HepG2 (cell line): Measurements from ENCODE around the gene C22orf15. TPM values are rescaled to one million over a fixed set of nuclear protein-coding genes. Genes with fewer than 3 reads are reported as not detected.

Source experiments
- ATAC-seq: fragments of 200-7000 bp; cut with Tn5 transposase; 3 replicates; pipeline ENCODE4 v1.9.1; 2020; ENCODE audit warnings: mild to moderate bottlenecking, moderate library complexity
- BruUV-seq: library from RNA; stranded (reverse); fragments of 400-500 nt; replicated peaks from 2 replicates; lab custom pipeline; 2021; lab: Mats Ljungman, UMichigan
- CTCF ChIA-PET: fragments of 300-600 bp; formaldehyde crosslinking; extraction: SDS; loops from one replicate; lab custom pipeline; 2021; ENCODE audit warnings: low total read pairs, inconsistent platforms, low intra/inter-chr PET ratio; lab: Yijun Ruan, JAX
- POLR2A ChIA-PET: fragments of 350-600 bp; sonication (Branson Sonifier 250); formaldehyde crosslinking; loops from one replicate; lab custom pipeline; 2020; ENCODE audit warnings: antibody characterized with exemption, inconsistent platforms; lab: Yijun Ruan, JAX
- DNase-seq: peaks from one replicate; pipeline ENCODE4 v3.0.0-alpha.2; 2015; ENCODE audit warnings: low spot score
- FAIRE-seq: peaks from 3 replicates; lab custom pipeline; 2011; peaks lifted over from hg19 to GRCh38; lab: Jason Lieb, UNC
- H2AFZ ChIP-seq: one replicate; pipeline ENCODE4 v1.6.1; 2011; ENCODE audit warnings: low read length, inconsistent platforms
- H3K27ac ChIP-seq: fragments of 300-600 bp; 3 replicates; pipeline ENCODE4 v1.8.0; 2011; ENCODE audit warnings: mixed run types, mild to moderate bottlenecking, mixed read lengths, low read length, inconsistent platforms; ENCODE audit not compliant: insufficient read depth; ENCODE audit errors: extremely low read length
- H3K27me3 ChIP-seq, 2 experiments: fragments of 200-600 bp in 1 of 2; 2 replicates in 1 of 2; 3 replicates in 1 of 2; pipeline versions ENCODE4 v1.6.0 to v1.8.0; 2011; ENCODE audit warnings: low read length in 2 of 2, mild to moderate bottlenecking in 2 of 2, moderate library complexity in 2 of 2, inconsistent platforms in 1 of 2; ENCODE audit not compliant: insufficient read depth in 2 of 2, control insufficient read depth in 1 of 2
- H3K36me3 ChIP-seq, 2 experiments: fragments of 200-600 bp in 1 of 2; replicated peaks in 1 of 2; 2 replicates in 1 of 2; 3 replicates in 1 of 2; pipeline versions ENCODE4 v1.5.1 to v1.8.0; 2011; ENCODE audit warnings: low read length in 2 of 2, inconsistent platforms in 1 of 2; ENCODE audit not compliant: insufficient read depth in 2 of 2, control insufficient read depth in 1 of 2
- H3K4me1 ChIP-seq: 2 replicates; pipeline ENCODE4 v1.5.1; 2012; ENCODE audit warnings: low read length, inconsistent platforms; ENCODE audit not compliant: insufficient read depth
- H3K4me2 ChIP-seq: 2 replicates; pipeline ENCODE4 v1.6.0; 2011; ENCODE audit warnings: low read depth, low read length, inconsistent platforms
- H3K4me3 ChIP-seq, 3 experiments: fragments of 200-600 bp in 1 of 3; sonication (generic), shearing (Covaris generic) in 1 of 3; replicated peaks in 1 of 3; 2 replicates each; pipeline ENCODE4 v1.5.1; 2011 to 2016; ENCODE audit warnings: low read length in 3 of 3, inconsistent platforms in 2 of 3, low read depth in 2 of 3, mild to moderate bottlenecking in 2 of 3, control low read depth in 1 of 3, mixed read lengths in 1 of 3; ENCODE audit not compliant: insufficient read depth in 1 of 3
- H3K79me2 ChIP-seq: one replicate; pipeline ENCODE4 v1.6.1; 2011; ENCODE audit warnings: low read length, inconsistent platforms; ENCODE audit not compliant: insufficient read depth
- H3K9ac ChIP-seq: 2 replicates; pipeline ENCODE4 v1.6.0; 2011; ENCODE audit warnings: mild to moderate bottlenecking, low read depth, low read length, inconsistent platforms; ENCODE audit not compliant: insufficient read depth
- H3K9me3 ChIP-seq: 2 replicates; pipeline ENCODE4 v1.5.1; 2012; ENCODE audit warnings: mild to moderate bottlenecking, low read length
- H4K20me1 ChIP-seq: 2 replicates; pipeline ENCODE4 v1.6.0; 2011; ENCODE audit warnings: inconsistent platforms, mild to moderate bottlenecking, low read length, moderate library complexity; ENCODE audit not compliant: insufficient read depth
- MED1 ChIP-seq: sonication (generic); formaldehyde crosslinking; IDR thresholded peaks from 2 replicates; pipeline ENCODE4 v1.4.0; 2020; ENCODE audit warnings: missing genetic modification reagents
- RBFOX2 ChIP-seq: fragments of 200-400 bp; formaldehyde crosslinking; IDR thresholded peaks from 2 replicates; pipeline ENCODE4 v1.6.1; 2017; ENCODE audit warnings: low read depth, mild to moderate bottlenecking, low read length
- SNAI1 ChIP-seq: sonication (generic); formaldehyde crosslinking; IDR thresholded peaks from 2 replicates; pipeline ENCODE4 v1.5.0; 2020; ENCODE audit warnings: mild to moderate bottlenecking, missing genetic modification reagents, borderline replicate concordance
- SRF ChIP-seq: IDR thresholded peaks from 2 replicates; pipeline ENCODE4 v1.6.1; 2011; ENCODE audit warnings: mild to moderate bottlenecking, low read depth, low read length, moderate library complexity
- TAF1 ChIP-seq: sonication (generic); formaldehyde crosslinking; IDR thresholded peaks from 2 replicates; pipeline ENCODE4 v1.4.0; 2020; ENCODE audit warnings: missing genetic modification reagents
- U2AF2 ChIP-seq: fragments of 200-400 bp; formaldehyde crosslinking; IDR thresholded peaks from 2 replicates; pipeline ENCODE4 v1.6.1; 2017; ENCODE audit warnings: low read depth, mild to moderate bottlenecking, low read length
- ZC3H13 ChIP-seq: sonication (generic); formaldehyde crosslinking; IDR thresholded peaks from 2 replicates; pipeline ENCODE4 v1.8.1; 2023; ENCODE audit warnings: mild to moderate bottlenecking, missing genetic modification reagents, moderate library complexity
- ZNF652 ChIP-seq: IDR thresholded peaks from 2 replicates; pipeline ENCODE4 v1.6.1; 2016; ENCODE audit warnings: low read depth, borderline replicate concordance
- WGBS: methylation state at CpG from one replicate; pipeline ENCODE4 v1.1.6; 2017; ENCODE audit warnings: low lambda C conversion rate; 5-methylcytosine and 5-hydroxymethylcytosine counted together
- in situ Hi-C: cut with HindIII; loops from 2 replicates; pipeline ENCODE4 v1.10.0; 2017; ENCODE audit warnings: low pct_unique_long_range_greater_than_20kb; ENCODE audit not compliant: extremely low pct_ligation_motif_present
- intact Hi-C: fragments of 100-400 bp; cut with micrococcal nuclease; formaldehyde crosslinking; loops from one replicate; pipeline ENCODE4 v1.10.0; 2022; ENCODE audit not compliant: unreplicated experiment
- polyA plus RNA-seq, 8 experiments: library from polyadenylated mRNA; depleted of rRNA in 3 of 8; stranded (reverse) in 7 of 8; unstranded in 1 of 8; fragments of >200 nt; fragmentation: Illumina TruSeq in 4 of 8; extraction: Trizol in 4 of 8; gene quantifications; 2 replicates each; pipeline versions ENCODE4 v1.2.1 to v1.2.3, GENCODE V29; 2011 to 2016; ENCODE audit warnings: low read depth in 4 of 8, missing spikeins in 1 of 8, mixed read lengths in 1 of 8; ENCODE audit not compliant: insufficient read depth in 1 of 8
- total RNA-seq, 5 experiments: library from RNA; depleted of rRNA; stranded (reverse); fragments of >200 nt; fragmentation: Illumina TruSeq; extraction: Trizol; gene quantifications; 2 replicates each; pipeline ENCODE4 v1.2.3, GENCODE V29; 2016; ENCODE audit warnings: low read depth in 1 of 5
- TF ChIP-seq, protein P1 (sequence below): sonication (generic); formaldehyde crosslinking; IDR thresholded peaks from 2 replicates; pipeline ENCODE4 v1.8.1; 2023; ENCODE audit warnings: missing genetic modification reagents, mild to moderate bottlenecking, borderline replicate concordance

The C22orf15 gene
- total and polyA plus RNA-seq, 2 of the 13 experiments (the other 11 are each of a cell fraction or from before 2014, with no cell fraction given), result not detected

- no peak overlapping the region for H3K4me3 ChIP-seq
- no peaks in the 10 kb centered on the region for H3K9me3 ChIP-seq
- 97% methylated on average over 6 of the region's 20 CpGs for WGBS
- no peaks in the 10 kb centered on the region for H3K27me3 ChIP-seq
- no peak for ATAC-seq
- peaks cover 70% of the 10 kb centered on the region for H3K4me1 ChIP-seq
- no peak overlapping the region for H2AFZ ChIP-seq
- no peak for DNase-seq
- no peaks in the 10 kb centered on the region for H3K36me3 ChIP-seq
- ChIA-PET CTCF (no interaction called here), POLR2A (interaction anchor here (1.1 to 1.4 kb wide), 2 partner anchors 9 to 77 kb away, joined by 3 read pairs; partner anchors contain the start of gene SLC2A11)
- no TSS peak for BruUV-seq
- no peak overlapping the region for H3K9ac ChIP-seq
- no peaks in the 10 kb centered on the region for H3K79me2 ChIP-seq
- intact Hi-C loops (no loop called here), in situ Hi-C loops (loop anchor here (5.0 kb wide), 1 partner anchor 67 kb away; no protein-coding TSS in a partner anchor)
- no peak overlapping the region for H3K4me2 ChIP-seq
- no peak for TF ChIP-seq U2AF2
- no peak for FAIRE-seq
- H4K20me1 ChIP-seq, result no peaks in the 10 kb centered on the region
- H3K27ac ChIP-seq, result no peak overlapping the region
Measured at GRCh38 chr22:23780146-23780748, 17.5 kb downstream of the C22orf15 start.

- no TSS peak for BruUV-seq
- Histone ChIP-seq H3K9ac (no peak overlapping the region), H3K36me3 (no peaks in the 10 kb centered on the region), H3K4me1 (peaks cover 70% of the 10 kb centered on the region), H3K4me2 (no peak overlapping the region), H3K4me3 (no peak overlapping the region), H3K9me3 (no peaks in the 10 kb centered on the region), H3K27me3 (no peaks in the 10 kb centered on the region), H2AFZ (no peak overlapping the region), H3K27ac (no peak overlapping the region), H3K79me2 (no peaks in the 10 kb centered on the region), H4K20me1 (no peaks in the 10 kb centered on the region)
- intact Hi-C loops, result no loop called here
- no peak for FAIRE-seq
- ATAC-seq, result no peak
- no CpG with 5 or more reads among the region's 15 CpGs for WGBS
- 0 out of 2 replicates have a peak, but pooled peaks have one; percentile 32 for TF ChIP-seq ZC3H13
- no peak for TF ChIP-seq SRF
- TF ChIP-seq ZNF652 (CRISPR knock-in tag), result no peak
- TF ChIP-seq SNAI1 (CRISPR knock-in tag), result no peak
- TF ChIP-seq TAF1 (CRISPR knock-in tag), result no peak
- no peak for TF ChIP-seq RBFOX2
- no peak for TF ChIP-seq MED1
- TF ChIP-seq, protein P1, sequence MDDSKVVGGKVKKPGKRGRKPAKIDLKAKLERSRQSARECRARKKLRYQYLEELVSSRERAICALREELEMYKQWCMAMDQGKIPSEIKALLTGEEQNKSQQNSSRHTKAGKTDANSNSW (CRISPR knock-in tag), result no peak
- TF ChIP-seq, all 625 proteins: peak for 1
- ChIA-PET POLR2A (interaction anchor here (0.8 to 1.3 kb wide), 3 partner anchors 8 to 10 kb away, joined by 3 to 4 read pairs (median 3); partner anchors contain the start of gene MMP11), CTCF (no interaction called here)
- in situ Hi-C loops, result loop anchor here (5.0 kb wide), 1 partner anchor 66 kb away; no protein-coding TSS in a partner anchor
- DNase-seq, result no peak
Measured at GRCh38 chr22:23781065-23781464, 18.3 kb downstream of the C22orf15 start.
